ENCODE results near the gene HOXB9. TPM values are rescaled to one million over a fixed set of nuclear protein-coding genes. Genes with fewer than 3 reads are reported as not detected.

The HOXB9 gene
- total RNA-seq, 1 donor: not detected

DNA sequence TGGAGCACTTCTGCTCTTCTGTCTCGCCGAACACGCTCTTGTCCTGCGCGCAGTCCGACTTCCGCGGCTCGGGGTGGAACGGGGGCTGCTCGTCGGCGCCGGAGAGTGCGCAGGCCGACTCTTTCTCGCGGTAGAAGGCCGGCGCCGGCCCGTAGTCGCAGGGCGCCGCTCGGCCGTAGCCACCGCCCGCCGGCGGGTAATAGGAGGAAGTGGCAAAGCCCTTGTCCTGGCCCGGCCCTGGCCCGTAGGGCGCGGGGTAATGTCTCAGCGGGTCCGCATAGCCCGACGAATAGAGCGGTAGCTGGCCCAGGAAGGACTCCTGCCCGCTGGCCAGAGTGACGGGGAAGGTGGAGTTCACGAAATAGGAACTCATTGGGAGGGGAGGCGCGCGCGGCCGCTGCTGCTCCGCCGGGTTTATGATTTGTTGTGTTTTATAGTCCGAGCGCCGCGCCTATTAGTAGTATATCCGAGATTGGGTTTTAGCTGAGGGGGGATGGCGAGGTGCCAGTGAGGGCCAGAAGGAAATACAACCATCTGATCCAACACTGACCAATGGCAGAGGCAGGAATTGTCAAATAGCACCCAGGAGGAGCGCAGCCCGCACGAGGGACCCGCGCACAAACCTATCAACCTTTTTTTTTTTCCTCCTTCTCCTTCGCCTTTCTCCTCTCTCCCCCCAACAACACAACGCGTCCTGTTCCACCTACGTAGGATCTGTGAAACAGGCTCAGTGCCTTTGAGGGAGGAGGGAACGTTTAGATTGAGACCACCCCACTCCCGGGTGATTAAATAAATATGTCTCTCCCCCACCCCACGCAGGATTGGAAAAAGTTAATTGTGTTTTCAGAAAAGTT lies 28.2 kb downstream of the HOXB9 start:
- TF ChIP-seq, protein P1, sequence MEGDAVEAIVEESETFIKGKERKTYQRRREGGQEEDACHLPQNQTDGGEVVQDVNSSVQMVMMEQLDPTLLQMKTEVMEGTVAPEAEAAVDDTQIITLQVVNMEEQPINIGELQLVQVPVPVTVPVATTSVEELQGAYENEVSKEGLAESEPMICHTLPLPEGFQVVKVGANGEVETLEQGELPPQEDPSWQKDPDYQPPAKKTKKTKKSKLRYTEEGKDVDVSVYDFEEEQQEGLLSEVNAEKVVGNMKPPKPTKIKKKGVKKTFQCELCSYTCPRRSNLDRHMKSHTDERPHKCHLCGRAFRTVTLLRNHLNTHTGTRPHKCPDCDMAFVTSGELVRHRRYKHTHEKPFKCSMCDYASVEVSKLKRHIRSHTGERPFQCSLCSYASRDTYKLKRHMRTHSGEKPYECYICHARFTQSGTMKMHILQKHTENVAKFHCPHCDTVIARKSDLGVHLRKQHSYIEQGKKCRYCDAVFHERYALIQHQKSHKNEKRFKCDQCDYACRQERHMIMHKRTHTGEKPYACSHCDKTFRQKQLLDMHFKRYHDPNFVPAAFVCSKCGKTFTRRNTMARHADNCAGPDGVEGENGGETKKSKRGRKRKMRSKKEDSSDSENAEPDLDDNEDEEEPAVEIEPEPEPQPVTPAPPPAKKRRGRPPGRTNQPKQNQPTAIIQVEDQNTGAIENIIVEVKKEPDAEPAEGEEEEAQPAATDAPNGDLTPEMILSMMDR (IDR thresholded peaks at IDR 0.05; ENCODE audit: insufficient read depth, low read length): no peak
- DNase-seq (ENCODE audit: low read depth): peak; percentile 65
- peak overlapping the region; percentile 70 for H3K4me3 ChIP-seq (ENCODE audit: low read depth, low read length)

DNA sequence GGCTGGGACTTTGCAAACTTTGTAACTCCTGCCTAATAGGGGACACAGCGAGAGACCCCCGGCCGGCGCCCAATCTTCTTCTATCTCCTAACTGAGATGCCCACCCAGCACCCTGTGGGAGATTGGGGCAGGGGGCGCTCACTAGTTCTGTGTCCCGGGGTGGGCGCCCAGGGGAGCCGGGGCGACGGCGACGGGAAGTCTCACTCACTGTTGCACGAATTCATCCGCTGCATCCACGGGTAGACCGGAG lies 28.7 kb downstream of the HOXB9 start:
- DNase-seq (ENCODE audit: low read depth): no peak
- H3K4me3 ChIP-seq (ENCODE audit: low read depth, low read length): peak overlapping the region; percentile 70
- TF ChIP-seq, protein P1 (IDR thresholded peaks at IDR 0.05; ENCODE audit: insufficient read depth, low read length): no peak

DNA sequence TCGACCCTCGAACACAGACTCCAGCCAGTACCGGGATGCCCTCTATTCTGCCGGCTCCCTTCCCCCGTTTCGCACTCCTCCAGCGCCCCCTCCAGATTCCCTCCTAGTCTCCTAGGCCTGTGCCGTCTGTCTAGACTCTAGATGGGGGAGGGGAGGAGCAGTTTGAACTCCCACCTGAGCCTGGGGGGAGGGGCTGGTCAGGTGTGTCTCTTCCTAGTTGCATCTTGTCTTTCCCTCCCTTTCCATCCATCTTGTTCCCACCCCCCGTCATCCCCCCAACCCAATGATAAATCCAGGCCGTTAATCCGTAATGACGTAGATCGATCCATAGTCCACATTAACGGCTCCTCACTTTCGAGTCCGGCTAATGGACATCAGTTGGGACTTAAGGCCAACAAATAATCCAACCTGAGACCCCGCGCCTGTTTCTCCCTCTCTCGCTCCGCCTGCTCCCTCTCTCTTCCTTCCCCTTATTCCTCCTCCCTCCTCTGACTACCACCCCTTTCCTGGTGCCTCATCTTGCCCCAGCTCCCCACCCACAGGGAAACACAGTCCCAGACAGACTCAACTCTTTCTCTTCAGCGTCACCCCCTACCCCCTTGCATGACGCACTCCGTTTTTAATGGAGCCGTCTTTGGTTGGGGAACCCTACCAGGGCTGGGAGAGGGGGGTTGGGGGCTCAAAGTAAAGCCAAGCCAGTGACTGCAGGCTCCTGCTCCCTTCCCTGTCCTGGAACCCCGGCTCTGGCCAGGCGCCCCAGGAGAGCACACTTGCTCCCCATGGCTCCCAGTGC lies 29.2 kb downstream of the HOXB9 start:
- TF ChIP-seq, protein P1 (IDR thresholded peaks at IDR 0.05; ENCODE audit: insufficient read depth, low read length): no peak
- H3K4me3 ChIP-seq (ENCODE audit: low read depth, low read length): peak overlapping the region; percentile 70
- no peak for DNase-seq (ENCODE audit: low read depth)

DNA sequence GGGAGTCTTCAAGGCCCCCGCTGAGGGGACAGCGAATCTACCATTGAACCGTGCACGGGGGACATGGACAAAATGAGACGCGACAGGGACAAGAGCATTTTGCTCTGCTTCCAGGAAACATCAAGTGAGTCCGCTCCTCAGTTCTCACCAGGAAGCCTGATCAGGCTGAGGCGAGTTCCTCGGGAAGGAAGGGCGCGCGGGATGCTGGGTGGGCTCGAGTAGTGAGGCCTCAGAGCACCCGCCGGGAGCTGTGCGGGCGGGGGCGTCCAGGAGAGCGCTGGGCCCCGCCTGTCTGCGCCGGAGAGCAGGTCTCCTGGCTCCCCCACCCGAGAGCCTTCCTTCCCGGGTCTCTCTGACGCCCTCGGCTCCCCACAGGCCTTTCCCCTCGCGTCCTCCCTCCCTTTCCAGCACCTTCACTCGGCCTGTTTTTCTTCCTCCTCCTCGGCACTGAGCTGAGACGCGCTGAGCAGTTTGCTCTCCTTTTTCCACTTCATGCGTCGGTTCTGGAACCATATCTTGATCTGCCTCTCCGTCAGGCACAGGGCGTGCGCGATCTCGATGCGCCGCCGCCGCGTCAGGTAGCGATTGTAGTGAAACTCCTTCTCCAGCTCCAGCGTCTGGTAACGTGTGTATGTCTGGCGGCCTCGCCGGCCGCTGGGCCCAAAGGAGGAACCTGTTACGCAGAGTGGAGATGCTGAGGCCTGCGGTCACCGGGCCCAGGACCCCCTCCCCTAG lies 30.0 kb downstream of the HOXB9 start:
- no peak for DNase-seq (ENCODE audit: low read depth)
- TF ChIP-seq, protein P1 (IDR thresholded peaks at IDR 0.05; ENCODE audit: insufficient read depth, low read length): no peak
- peak overlapping the region; percentile 70 for H3K4me3 ChIP-seq (ENCODE audit: low read depth, low read length)

DNA sequence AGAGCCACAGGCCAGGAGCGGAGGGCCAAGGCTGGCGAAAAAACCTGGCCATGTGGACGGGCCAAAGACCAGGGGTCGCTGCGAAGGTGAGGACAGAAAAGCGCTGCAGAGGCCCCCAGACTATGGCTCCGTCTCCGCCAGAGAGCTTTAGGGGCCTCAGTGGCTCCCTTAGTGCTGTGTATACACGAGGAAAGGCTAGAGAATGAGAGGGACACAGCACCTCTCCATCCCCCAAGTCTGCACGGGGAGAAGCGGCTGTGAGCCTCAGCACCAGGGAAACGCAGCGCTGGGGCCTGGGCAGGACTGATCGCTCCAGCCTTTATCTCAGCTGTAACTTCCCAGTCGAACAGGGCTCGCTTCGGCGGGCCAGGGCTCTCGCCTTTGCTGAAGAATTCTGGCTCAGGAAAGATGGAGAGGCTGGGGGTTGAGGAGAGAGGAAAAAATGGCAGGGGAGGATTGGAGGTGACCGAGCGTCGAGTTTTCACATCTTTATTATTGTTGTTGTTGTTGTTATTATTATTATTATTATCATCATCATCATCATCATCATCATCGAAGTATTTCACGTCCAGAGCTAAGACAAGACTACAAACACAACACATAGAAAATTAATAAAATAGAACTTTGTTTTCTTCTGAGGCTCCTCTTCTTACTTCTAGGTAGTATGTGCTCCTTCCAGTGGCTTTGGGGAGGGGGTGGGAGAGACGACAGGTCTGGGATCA lies 30.7 kb downstream of the HOXB9 start:
- TF ChIP-seq, protein P1 (IDR thresholded peaks at IDR 0.05; ENCODE audit: insufficient read depth, low read length): no peak
- DNase-seq (ENCODE audit: low read depth): no peak
- no peak overlapping the region for H3K4me3 ChIP-seq (ENCODE audit: low read depth, low read length)

Data from fibroblast of the aortic adventitia (primary cell).